PC-9 (cell line): ENCODE results near the gene CNBD2. TPM values are rescaled to one million over a fixed set of nuclear protein-coding genes. Genes with fewer than 3 reads are reported as not detected.

Source experiments
- BruUV-seq: library from RNA; stranded (reverse); fragments of 400-500 nt; replicated peaks from 2 replicates; lab custom pipeline; 2021; lab: Mats Ljungman, UMichigan
- CTCF ChIA-PET: fragments of 300-600 bp; sonication (Branson Sonifier 250); formaldehyde crosslinking; loops from one replicate; lab custom pipeline; 2022; ENCODE audit warnings: antibody characterized with exemption; lab: Charles Lee
- POLR2A ChIA-PET: fragments of 300-600 bp; sonication (Branson Sonifier 250); formaldehyde crosslinking; loops from one replicate; lab custom pipeline; 2022; ENCODE audit warnings: antibody characterized with exemption; ENCODE audit not compliant: unreplicated experiment; lab: Charles Lee
- DNase-seq, 2 experiments: peaks; one replicate each; pipeline versions ENCODE4 v3.0.0 to v3.0.0-alpha.2; 2015 to 2022; ENCODE audit warnings: mixed read lengths in 1 of 2
- H2AFZ ChIP-seq: fragments of 200-600 bp; sonication (generic); 2 replicates; pipeline ENCODE4 v1.8.1; 2017; ENCODE audit warnings: antibody characterized with exemption
- H3F3A ChIP-seq: fragments of 200-600 bp; sonication (generic); 2 replicates; pipeline ENCODE4 v1.8.1; 2017; ENCODE audit warnings: antibody characterized with exemption, mild to moderate bottlenecking, low read depth; ENCODE audit not compliant: insufficient read depth
- H3K27ac ChIP-seq: fragments of 200-600 bp; sonication (generic); 2 replicates; pipeline ENCODE4 v1.6.1; 2016; ENCODE audit warnings: mixed run types
- H3K27me3 ChIP-seq: fragments of 200-600 bp; sonication (generic); 2 replicates; pipeline ENCODE4 v1.6.1; 2016; ENCODE audit warnings: low read depth, mixed run types; ENCODE audit not compliant: insufficient read depth
- H3K36me3 ChIP-seq: fragments of 200-600 bp; sonication (generic); 2 replicates; pipeline ENCODE4 v1.6.1; 2016; ENCODE audit warnings: low read depth, mixed run types
- H3K4me1 ChIP-seq: fragments of 200-600 bp; sonication (generic); replicated peaks from 2 replicates; pipeline ENCODE4 v1.6.1; 2016; ENCODE audit warnings: mixed run types; ENCODE audit not compliant: insufficient read depth
- H3K4me2 ChIP-seq: fragments of 200-600 bp; sonication (generic); 2 replicates; pipeline ENCODE4 v1.6.1; 2017; ENCODE audit warnings: mixed run types
- H3K4me3 ChIP-seq: fragments of 200-600 bp; sonication (generic); 2 replicates; pipeline ENCODE4 v1.6.1; 2016; ENCODE audit warnings: mixed run types
- H3K79me2 ChIP-seq: fragments of 200-600 bp; sonication (generic); 2 replicates; pipeline ENCODE4 v1.6.1; 2017; ENCODE audit warnings: low read depth, mixed run types
- H3K9me2 ChIP-seq: fragments of 200-600 bp; sonication (generic); 2 replicates; pipeline ENCODE4 v1.8.1; 2017; ENCODE audit warnings: mild to moderate bottlenecking; ENCODE audit not compliant: insufficient read depth
- H3K9me3 ChIP-seq: fragments of 200-600 bp; sonication (generic); 2 replicates; pipeline ENCODE4 v1.8.1; 2016; ENCODE audit warnings: low read depth; ENCODE audit not compliant: insufficient read depth
- H4K20me1 ChIP-seq: fragments of 200-600 bp; sonication (generic); 2 replicates; pipeline ENCODE4 v1.8.1; 2017; ENCODE audit not compliant: insufficient read depth
- CTCF ChIP-seq: fragments of 200-600 bp; sonication (generic); conservative IDR thresholded peaks from 2 replicates; pipeline ENCODE4 v1.6.1; 2017; ENCODE audit warnings: mixed run types, antibody characterized with exemption, mild to moderate bottlenecking, moderate library complexity
- EZH2 ChIP-seq: fragments of 200-600 bp; sonication (generic); IDR thresholded peaks from 2 replicates; pipeline ENCODE4 v1.8.0; 2017; ENCODE audit warnings: antibody characterized with exemption, low read depth
- intact Hi-C: fragments of 100-400 bp; cut with micrococcal nuclease; formaldehyde crosslinking; loops from one replicate; pipeline ENCODE4 v1.10.0; 2022; ENCODE audit not compliant: unreplicated experiment
- total RNA-seq: library from RNA; stranded (reverse); gene quantifications from 2 replicates; pipeline ENCODE4 v1.2.3, GENCODE V29; 2021

The CNBD2 gene
- total RNA-seq, 1 experiment from 2014 or later: 7.3 TPM

DNA sequence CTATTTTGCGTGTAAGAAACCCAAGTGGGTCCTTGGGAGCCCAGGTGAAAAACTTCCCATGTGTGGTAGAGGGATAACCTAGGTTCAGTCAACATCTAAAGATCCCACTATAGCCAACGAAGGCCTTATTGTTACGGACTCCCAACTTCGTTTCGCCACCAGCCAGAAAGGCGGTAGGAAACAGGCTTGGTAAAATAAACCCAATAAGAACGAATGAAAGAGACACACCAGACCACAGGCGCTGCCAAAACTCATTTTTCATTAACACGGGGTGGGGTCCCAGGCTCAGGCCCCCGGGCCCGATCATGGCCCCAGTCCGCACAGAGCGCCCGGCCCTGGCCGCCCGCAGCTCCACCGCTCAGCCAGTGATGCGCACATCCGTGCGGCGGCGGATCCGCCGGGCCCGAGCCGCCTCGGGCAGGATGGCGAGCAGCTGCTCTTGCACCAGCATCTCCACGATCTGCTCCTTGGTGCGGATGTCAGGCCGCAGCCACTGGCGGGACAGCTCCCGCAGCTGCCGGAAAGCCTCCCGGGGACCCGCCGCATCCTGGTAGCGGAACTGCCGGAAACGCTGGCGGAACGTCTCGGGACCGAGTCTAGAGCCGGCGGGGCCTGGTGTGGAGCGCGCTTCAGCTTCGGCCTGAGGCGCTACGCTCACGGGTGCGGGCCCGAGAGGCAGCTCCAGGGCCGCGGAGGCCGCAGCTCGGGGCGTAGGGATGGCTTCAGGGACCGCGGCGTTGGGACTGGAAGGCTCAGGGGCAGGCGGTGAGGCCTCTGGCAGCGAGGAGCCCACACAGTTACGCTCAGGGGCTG, 14.8 kb upstream of the CNBD2 start:
- H3K4me1 ChIP-seq: peaks cover 28% of the 10 kb centered on the region
- BruUV-seq: TSS peak; percentile 65
- H3K9me3 ChIP-seq: no peaks in the 10 kb centered on the region
- H3K4me2 ChIP-seq: peak overlapping the region; percentile 93
- ChIA-PET POLR2A (interaction anchor here (0.6 to 1.9 kb wide), 11 partner anchors 25 to 632 kb away, joined by 3 to 46 read pairs (median 5); partner anchors contain the start of gene RBM39), CTCF (interaction anchor here (0.5 to 2.4 kb wide), 12 partner anchors 19 to 806 kb away, joined by 3 to 15 read pairs (median 6); partner anchors contain the start of gene RBM39)
- no peak for DNase-seq
- intact Hi-C loops: loop anchor here (1.0 to 10.0 kb wide), 4 partner anchors 39 to 489 kb away; partner anchors contain the start of gene RBM39
- H4K20me1 ChIP-seq: peaks cover 10% of the 10 kb centered on the region; the same call in 1 of the 2 replicates
- peak overlapping the region; percentile 99 for H3K4me3 ChIP-seq
- no peak for TF ChIP-seq CTCF
- no peak for TF ChIP-seq EZH2
- H3K27me3 ChIP-seq: no peaks in the 10 kb centered on the region
- H3K9me2 ChIP-seq: no peaks in the 10 kb centered on the region
- H2AFZ ChIP-seq: peak overlapping the region; percentile 78
- peaks cover 45% of the 10 kb centered on the region for H3F3A ChIP-seq
- peak overlapping the region; percentile 98 for H3K27ac ChIP-seq
- H3K79me2 ChIP-seq: peaks cover 30% of the 10 kb centered on the region
- no peaks in the 10 kb centered on the region for H3K36me3 ChIP-seq

- peak within 1 kb of the TSS; percentile 98 for H2AFZ ChIP-seq
- H3K27me3 ChIP-seq: no peaks in the 10 kb centered on the region
- H3K4me2 ChIP-seq: peak within 1 kb of the TSS; percentile 95
- peaks cover 30% of the 10 kb centered on the region for H3K79me2 ChIP-seq
- BruUV-seq: no TSS peak
- H3K9me2 ChIP-seq: no peaks in the 10 kb centered on the region
- intact Hi-C loops: loop anchor here (1.0 to 10.0 kb wide), 4 partner anchors 38 to 490 kb away; partner anchors contain the start of gene RBM39
- H3K27ac ChIP-seq: peak within 1 kb of the TSS; percentile 98
- TF ChIP-seq EZH2 (no peak), CTCF (peak; percentile 85)
- peaks cover 28% of the 10 kb centered on the region for H3K4me1 ChIP-seq
- DNase-seq: peak; percentile 96 to 99
- no peaks in the 10 kb centered on the region for H3K9me3 ChIP-seq
- H4K20me1 ChIP-seq: peaks cover 10% of the 10 kb centered on the region; the same call in 1 of the 2 replicates
- ChIA-PET CTCF (interaction anchor here (0.5 to 2.4 kb wide), 20 partner anchors 11 to 629 kb away, joined by 3 to 12 read pairs (median 3); partner anchors contain the start of genes PHF20 and RBM39), POLR2A (interaction anchor here (0.5 to 1.9 kb wide), 14 partner anchors 23 to 1763 kb away, joined by 3 to 46 read pairs (median 4); partner anchors contain the start of gene RBM39)
- H3F3A ChIP-seq: peaks cover 38% of the 10 kb centered on the region
- H3K36me3 ChIP-seq: no peaks in the 10 kb centered on the region
- peak within 1 kb of the TSS; percentile 99 for H3K4me3 ChIP-seq
Measured at GRCh38 chr20:35954200-35954906, 14.0 kb upstream of the CNBD2 start, which contains the start of gene SCAND1. TSS of gene SCAND1 (minus strand) at chr20:35954502. CDS start at chr20:35954284, 218 bp downstream.

DNA sequence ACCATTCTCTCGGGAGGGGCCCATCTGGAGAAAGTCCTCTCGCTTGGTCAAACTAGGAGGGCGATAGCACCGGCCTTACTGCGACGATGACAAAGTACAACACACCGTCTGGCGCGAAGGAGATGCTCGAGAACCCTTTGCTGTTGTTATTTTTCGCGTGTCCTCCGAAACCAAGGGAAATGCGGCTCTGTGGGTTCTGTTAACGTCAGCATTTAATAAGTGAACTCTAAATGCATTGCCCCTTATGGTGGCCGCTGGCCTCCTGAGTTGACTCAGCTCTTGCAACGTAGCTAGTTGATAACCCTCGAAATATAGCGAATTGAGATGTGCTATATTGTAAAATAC, 13.5 kb upstream of the CNBD2 start:
- peak in 1 of 2 experiments; percentile 46 for DNase-seq
- ChIA-PET CTCF (interaction anchor here (0.5 to 2.4 kb wide), 14 partner anchors 11 to 258 kb away, joined by 3 to 12 read pairs (median 4); partner anchors contain the start of genes PHF20 and RBM39), POLR2A (interaction anchor here (0.5 to 1.9 kb wide), 8 partner anchors 22 to 500 kb away, joined by 3 to 46 read pairs (median 4); partner anchors contain the start of gene RBM39)
- TF ChIP-seq CTCF (no peak), EZH2 (no peak)
- intact Hi-C loops: loop anchor here (1.0 to 10.0 kb wide), 4 partner anchors 38 to 490 kb away; partner anchors contain the start of gene RBM39
- BruUV-seq: TSS peak; percentile 80
- peak overlapping the region; percentile 95 for H3K4me2 ChIP-seq
- peak overlapping the region; percentile 99 for H3K4me3 ChIP-seq
- H3K27me3 ChIP-seq: no peaks in the 10 kb centered on the region
- peaks cover 36% of the 10 kb centered on the region for H3F3A ChIP-seq
- peak overlapping the region; percentile 98 for H2AFZ ChIP-seq
- H3K4me1 ChIP-seq: peaks cover 28% of the 10 kb centered on the region
- peaks cover 30% of the 10 kb centered on the region for H3K79me2 ChIP-seq
- H3K27ac ChIP-seq: peak overlapping the region; percentile 98
- H3K36me3 ChIP-seq: no peaks in the 10 kb centered on the region
- H3K9me2 ChIP-seq: no peaks in the 10 kb centered on the region
- H4K20me1 ChIP-seq: peaks cover 10% of the 10 kb centered on the region; the same call in 1 of the 2 replicates
- no peaks in the 10 kb centered on the region for H3K9me3 ChIP-seq
